K562 (cell line): ENCODE data around the gene TBXA2R. TPM values are rescaled to one million over a fixed set of nuclear protein-coding genes. Genes with fewer than 3 reads are reported as not detected.

ENCODE experiments used
- DACH1 ChIP-seq: fragments of 450-650 bp; IDR thresholded peaks from 2 replicates; pipeline ENCODE4 v1.6.1; 2018; ENCODE audit not compliant: partially characterized antibody
- DNMT1 ChIP-seq: fragments of 450-650 bp; IDR thresholded peaks from 2 replicates; pipeline ENCODE4 v1.6.1; 2016; ENCODE audit warnings: antibody characterized with exemption, mild to moderate bottlenecking
- HDAC1 ChIP-seq, 2 experiments: fragments of 450-650 bp; IDR thresholded peaks; 2 replicates each; pipeline ENCODE4 v1.6.1; 2016 to 2017; ENCODE audit warnings: inconsistent platforms in 1 of 2, mild to moderate bottlenecking in 1 of 2, moderate library complexity in 1 of 2
- NR1H2 ChIP-seq: sonication (generic); formaldehyde crosslinking; IDR thresholded peaks from 2 replicates; pipeline ENCODE4 v1.4.0; 2020; ENCODE audit warnings: mild to moderate bottlenecking, missing genetic modification reagents
- NR2C2 ChIP-seq, 2 experiments: fragments of 200-800 bp in 1 of 2; sonication (Bioruptor generic) in 1 of 2; sonication (generic) in 1 of 2; formaldehyde crosslinking in 1 of 2; IDR thresholded peaks; 2 replicates each; pipeline versions ENCODE4 v1.6.1 to v1.8.0; 2016 to 2022; ENCODE audit warnings: mild to moderate bottlenecking in 1 of 2, missing compliant biosample characterization in 1 of 2, missing genetic modification characterization in 1 of 2, missing genetic modification reagents in 1 of 2
- RBFOX2 ChIP-seq: fragments of 200-400 bp; formaldehyde crosslinking; IDR thresholded peaks from 2 replicates; pipeline ENCODE4 v1.6.1; 2017; ENCODE audit warnings: low read depth, mild to moderate bottlenecking, low read length, moderate library complexity
- SLC30A9 ChIP-seq: fragments of 250-450 bp; sonication (Bioruptor Pico); IDR thresholded peaks from 2 replicates; pipeline ENCODE4 v1.8.0; 2022; ENCODE audit warnings: mild to moderate bottlenecking, moderate library complexity
- SP1 ChIP-seq: sonication (generic); formaldehyde crosslinking; IDR thresholded peaks from 2 replicates; pipeline ENCODE4 v1.8.1; 2022; ENCODE audit warnings: mild to moderate bottlenecking, missing genetic modification reagents
- YY1 ChIP-seq, 3 experiments: IDR thresholded peaks; 2 replicates each; pipeline ENCODE4 v1.6.1; 2011; ENCODE audit warnings: low read length in 2 of 3, mild to moderate bottlenecking in 2 of 3, moderate library complexity in 2 of 3, borderline replicate concordance in 1 of 3, control low read depth in 1 of 3, low read depth in 1 of 3; ENCODE audit not compliant: insufficient read depth in 3 of 3, insufficient replicate concordance in 2 of 3, control insufficient read depth in 1 of 3, insufficient read length in 1 of 3; ENCODE audit errors: extremely low read depth in 1 of 3
- ZBTB1 ChIP-seq: sonication (generic); formaldehyde crosslinking; IDR thresholded peaks from 2 replicates; pipeline ENCODE4 v1.8.1; 2023; ENCODE audit warnings: missing genetic modification reagents, low read depth, mild to moderate bottlenecking, borderline replicate concordance
- ZC3H11A ChIP-seq: IDR thresholded peaks from 2 replicates; pipeline ENCODE4 v1.6.1; 2012; ENCODE audit warnings: low read depth, low read length, improper control_type of control experiment
- ZFP1 ChIP-seq: fragments of 450-650 bp; formaldehyde crosslinking; IDR thresholded peaks from 2 replicates; pipeline ENCODE4 v1.4.0; 2020; ENCODE audit warnings: mild to moderate bottlenecking, mixed read lengths
- ZFX ChIP-seq: sonication (generic); formaldehyde crosslinking; IDR thresholded peaks from 2 replicates; pipeline ENCODE4 v1.8.0; 2022; ENCODE audit warnings: mild to moderate bottlenecking, missing genetic modification reagents, moderate library complexity
- ZNF407 ChIP-seq: fragments of 450-650 bp; IDR thresholded peaks from 2 replicates; pipeline ENCODE4 v1.6.1; 2016; ENCODE audit warnings: low read depth
- ZNF644 ChIP-seq: fragments of 200-800 bp; sonication (Bioruptor generic); IDR thresholded peaks from 2 replicates; pipeline ENCODE4 v1.6.1; 2016; ENCODE audit warnings: low read depth, missing genetic modification characterization, missing compliant biosample characterization
- polyA plus RNA-seq, 8 experiments: library from polyadenylated mRNA; depleted of rRNA in 4 of 8; stranded (reverse) in 5 of 8; unstranded in 3 of 8; fragments of >200 nt; fragmentation: Nextera tagmentation in 2 of 8; fragmentation: Illumina TruSeq in 1 of 8; extraction: Ambion mirVana in 2 of 8; extraction: Trizol in 1 of 8; gene quantifications; 2 replicates each; pipeline versions ENCODE4 v1.2.1 to v1.2.3, GENCODE V29; 2011 to 2014; ENCODE audit warnings: inconsistent platforms in 1 of 8, missing spikeins in 1 of 8
- total RNA-seq, 7 experiments: library from RNA; depleted of rRNA in 6 of 7; stranded (reverse); fragments of >200 nt in 6 of 7; fragmentation: Illumina TruSeq in 2 of 7; extraction: Trizol in 2 of 7; gene quantifications; 2 replicates each; pipeline versions ENCODE4 v1.2.1 to v1.2.3, GENCODE V29; 2011 to 2021; ENCODE audit warnings: low replicate concordance in 1 of 7
- TF ChIP-seq, protein P1 (sequence below): IDR thresholded peaks from 2 replicates; pipeline ENCODE4 v1.6.1; 2016; ENCODE audit warnings: missing genetic modification characterization, missing compliant biosample characterization

The TBXA2R gene
- total and polyA plus RNA-seq, 9 of the 15 experiments (the other 6 are each of a cell fraction or from before 2014, with no cell fraction given): 1.5 to 24.0 (median 2.8) TPM

DNA sequence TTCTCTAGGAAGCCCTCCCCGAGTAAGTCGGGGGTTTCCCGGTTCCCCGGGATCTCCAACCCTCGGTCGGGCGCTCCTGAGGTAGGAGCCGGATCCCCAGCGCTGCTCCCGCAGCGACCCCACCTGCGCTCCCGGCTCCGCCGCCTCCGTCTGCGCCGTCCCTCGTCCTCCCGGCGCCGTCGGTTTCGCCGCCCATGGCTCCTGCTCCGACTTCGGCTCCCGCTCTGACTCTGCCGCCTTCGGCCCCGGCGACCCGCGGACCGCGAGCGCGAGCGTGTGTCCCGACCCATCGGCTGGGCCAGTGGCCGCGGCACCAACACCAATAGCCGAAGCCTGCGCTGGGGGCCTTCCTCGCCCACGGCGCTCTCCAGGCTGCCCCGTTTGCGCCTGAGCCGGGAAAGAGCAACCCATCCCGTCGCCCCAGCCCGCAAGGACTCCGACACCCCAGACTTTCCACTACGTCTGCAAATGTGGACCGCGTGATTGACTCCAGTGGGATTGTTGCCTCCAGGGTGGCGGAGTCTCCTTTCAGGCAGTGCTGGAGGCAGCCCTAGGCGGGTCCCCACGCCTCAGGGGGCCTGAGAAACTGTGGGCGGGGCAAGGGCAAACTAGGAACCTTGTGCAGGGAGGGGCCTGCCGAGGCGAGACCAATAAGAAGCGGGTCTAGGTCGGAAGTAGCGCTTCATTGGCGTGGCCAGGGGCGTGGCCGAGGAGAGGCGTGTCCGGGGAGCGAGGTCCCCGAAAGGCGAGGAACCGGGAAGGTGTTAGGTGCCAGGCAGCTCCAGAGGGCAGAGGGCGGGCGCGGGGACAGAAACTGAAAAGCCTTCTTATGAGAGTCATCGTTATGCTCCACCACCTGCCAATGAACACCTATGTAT lies 20.0 kb upstream of the TBXA2R start, which contains the start of gene CACTIN (continued):
- no peak for TF ChIP-seq ZNF407
- TF ChIP-seq DNMT1: no peak
- no peak for TF ChIP-seq SLC30A9
- TF ChIP-seq YY1 (IDR thresholded peaks at IDR 0.05; ENCODE audit: borderline replicate concordance in 1 of 3, control insufficient read depth in 1 of 3, extremely low read depth in 1 of 3, insufficient read depth in 3 of 3, insufficient read length in 1 of 3, insufficient replicate concordance in 2 of 3, low read depth in 1 of 3, low read length in 2 of 3): peak in 2 of 3 experiments; percentile 42 to 59
- peak; percentile 70 for TF ChIP-seq ZFX (CRISPR knock-in tag)
- no peak for TF ChIP-seq ZNF644
- TF ChIP-seq, protein P1, sequence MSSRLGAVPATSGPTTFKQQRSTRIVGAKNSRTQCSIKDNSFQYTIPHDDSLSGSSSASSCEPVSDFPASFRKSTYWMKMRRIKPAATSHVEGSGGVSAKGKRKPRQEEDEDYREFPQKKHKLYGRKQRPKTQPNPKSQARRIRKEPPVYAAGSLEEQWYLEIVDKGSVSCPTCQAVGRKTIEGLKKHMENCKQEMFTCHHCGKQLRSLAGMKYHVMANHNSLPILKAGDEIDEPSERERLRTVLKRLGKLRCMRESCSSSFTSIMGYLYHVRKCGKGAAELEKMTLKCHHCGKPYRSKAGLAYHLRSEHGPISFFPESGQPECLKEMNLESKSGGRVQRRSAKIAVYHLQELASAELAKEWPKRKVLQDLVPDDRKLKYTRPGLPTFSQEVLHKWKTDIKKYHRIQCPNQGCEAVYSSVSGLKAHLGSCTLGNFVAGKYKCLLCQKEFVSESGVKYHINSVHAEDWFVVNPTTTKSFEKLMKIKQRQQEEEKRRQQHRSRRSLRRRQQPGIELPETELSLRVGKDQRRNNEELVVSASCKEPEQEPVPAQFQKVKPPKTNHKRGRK: no peak
- peak; percentile 78; the same call in 1 of the 2 replicates for TF ChIP-seq NR2C2 (CRISPR knock-in tag; IDR thresholded peaks at IDR 0.05)
- TF ChIP-seq NR2C2 (tag; IDR thresholded peaks at IDR 0.05): peak; percentile 91
- peak; percentile 96 for TF ChIP-seq RBFOX2
- TF ChIP-seq DACH1: peak; percentile 99
- TF ChIP-seq ZC3H11A: no peak
- TF ChIP-seq SP1 (CRISPR knock-in tag): peak; percentile 100
- TF ChIP-seq HDAC1 (IDR thresholded peaks at IDR 0.05): peak in 1 of 2 experiments; percentile 96; a peak in 2 of 4 replicates
- no peak for TF ChIP-seq ZFP1 (CRISPR knock-in tag)
- TF ChIP-seq NR1H2: no peak
- no peak for TF ChIP-seq ZBTB1 (CRISPR knock-in tag)
